ENCODE results near the gene FSHR.
A peak's percentile ranks its signal among the peaks of the same experiment; 100 is the strongest.

The FSHR gene

DNA sequence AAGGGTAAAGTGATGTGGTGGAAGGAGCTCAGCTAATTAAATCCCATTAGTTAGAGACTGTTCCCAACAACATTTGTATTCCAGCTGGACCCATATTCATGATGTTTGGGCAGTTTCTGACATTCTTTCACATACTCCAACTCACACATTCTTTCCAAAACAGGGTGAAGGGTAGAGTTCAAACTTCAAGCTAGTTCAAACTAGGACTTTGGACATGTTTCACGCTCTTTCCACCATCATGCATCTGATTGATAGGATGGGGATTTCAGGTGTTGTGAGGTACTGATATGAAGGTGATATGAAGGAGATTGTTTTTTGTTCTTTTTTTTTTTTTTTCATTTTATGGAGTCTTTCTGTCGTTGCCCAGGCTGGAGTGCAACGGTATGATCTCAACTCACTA is 201.7 kb downstream of the FSHR start:
- DNase-seq = no peak

DNA sequence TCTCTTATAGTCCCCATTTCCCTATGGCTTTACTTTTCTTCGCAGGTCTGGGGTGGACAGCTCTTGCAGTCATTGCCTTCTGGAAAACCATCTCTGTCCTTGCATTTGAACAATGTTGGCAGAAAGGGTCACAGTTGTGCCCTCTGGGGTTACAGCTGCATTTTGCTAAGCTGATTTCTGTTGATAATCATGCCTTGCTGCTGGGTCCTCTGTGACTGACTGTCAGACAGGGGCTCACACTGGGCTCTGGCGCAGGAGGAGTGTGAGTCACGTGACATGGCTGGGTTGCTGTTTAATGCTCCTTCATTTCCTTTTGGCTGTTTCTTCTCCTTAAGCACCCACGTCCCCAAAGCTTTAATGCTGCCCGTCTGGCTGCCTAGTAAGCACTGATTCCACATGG is 202.2 kb downstream of the FSHR start:
- DNase-seq = no peak

DNA sequence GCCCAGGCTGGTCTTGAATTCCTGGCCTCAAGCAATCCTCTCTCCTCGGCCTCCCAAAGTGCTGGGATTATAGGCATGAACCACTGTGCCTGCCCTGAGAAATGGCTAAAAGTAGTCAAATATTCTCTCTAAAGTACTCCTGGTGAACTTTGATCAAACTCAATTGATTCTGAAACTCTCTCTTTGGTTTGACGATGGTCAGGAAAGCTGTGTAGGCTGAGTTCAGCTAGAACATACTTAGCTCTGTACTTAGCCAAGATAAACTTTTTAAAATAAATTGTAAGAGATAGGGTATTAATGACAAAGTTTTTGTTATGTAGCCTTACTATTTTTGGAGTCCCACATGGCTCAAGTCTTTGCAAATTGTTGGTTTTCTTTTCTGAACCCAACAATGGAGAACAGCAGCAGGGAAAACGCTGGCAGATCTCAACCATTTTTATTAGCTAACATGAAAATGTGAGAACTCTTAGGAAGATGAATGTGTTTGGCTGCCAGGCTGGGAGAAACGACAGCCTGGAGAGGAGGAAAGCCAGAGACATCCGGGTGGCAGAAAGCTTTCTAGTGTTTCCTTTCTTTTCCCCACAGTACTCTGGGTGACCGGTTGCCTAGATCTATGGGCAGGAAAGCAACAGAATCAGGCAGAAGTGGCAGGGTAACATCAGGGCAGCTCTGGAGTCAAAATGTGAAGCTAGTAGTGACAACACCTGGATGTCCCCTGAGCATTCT is 205.8 kb downstream of the FSHR start:
- DNase-seq = no peak

DNA sequence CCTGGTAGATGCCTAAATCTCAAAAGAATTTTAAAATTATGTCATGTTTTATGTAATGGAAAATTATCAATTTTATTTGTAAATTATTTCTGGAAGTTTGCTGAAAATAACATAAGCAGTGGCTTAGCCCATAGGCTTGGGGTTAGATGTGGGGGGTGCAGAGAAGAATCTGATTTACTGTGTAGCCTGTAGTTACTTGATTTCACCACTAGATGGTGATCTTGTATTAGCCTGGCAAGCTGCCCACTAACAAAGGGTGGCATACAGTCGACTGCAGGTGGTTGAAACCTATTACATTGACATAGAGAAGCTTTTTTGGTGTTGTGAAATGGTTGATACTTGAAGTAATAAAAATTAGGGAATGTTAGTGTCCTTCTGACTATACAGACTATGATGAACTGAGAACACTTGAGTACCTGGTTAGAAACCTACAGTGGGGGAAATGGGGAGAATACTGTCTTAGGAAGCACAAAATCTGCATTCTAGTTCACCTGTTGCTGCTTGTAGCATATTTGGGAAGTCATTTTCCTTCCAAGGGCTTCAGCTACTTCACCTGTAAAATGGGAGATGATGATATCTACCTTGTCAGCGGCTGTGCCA is 207.8 kb downstream of the FSHR start:
- DNase-seq = peak; percentile 73

DNA sequence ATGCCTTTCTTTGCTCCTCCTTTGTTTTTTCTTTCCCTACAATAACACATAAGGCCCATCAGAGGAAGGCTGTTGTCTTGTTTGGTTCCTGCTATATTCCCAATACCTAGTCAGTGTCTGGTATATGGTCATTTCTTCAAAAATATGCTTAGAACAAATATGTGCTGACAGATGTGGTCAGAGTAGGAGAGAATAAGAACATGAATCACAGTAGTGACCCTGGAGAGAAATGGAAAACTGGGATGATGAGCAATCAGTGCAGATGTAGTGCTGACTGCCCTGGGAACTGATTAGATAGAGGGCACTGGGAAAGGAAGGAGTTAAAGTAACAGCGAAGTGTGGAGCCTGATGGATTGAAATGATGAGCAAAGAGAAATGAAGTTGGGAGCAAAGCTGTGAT is 209.4 kb downstream of the FSHR start:
- DNase-seq = no peak

DNA sequence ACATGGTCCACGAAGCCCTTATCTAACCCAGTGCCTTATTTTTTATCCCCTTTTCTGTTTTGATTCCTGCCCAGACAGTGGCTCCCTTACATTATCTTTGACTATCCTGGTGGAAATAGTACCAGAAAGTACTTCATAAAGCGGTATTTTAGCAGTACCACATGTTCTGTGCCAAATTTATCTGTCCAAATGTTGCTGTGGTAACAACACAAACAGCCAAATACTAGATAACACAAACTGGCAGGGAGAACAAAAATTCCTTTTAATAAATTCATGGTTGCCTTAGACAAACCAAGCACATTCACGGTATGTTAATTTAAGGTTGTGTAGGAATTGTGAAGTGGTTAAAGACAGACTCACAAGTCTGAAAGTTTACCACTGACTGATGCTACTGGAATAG is 210.9 kb downstream of the FSHR start:
- no peak for DNase-seq

- DNase-seq = no peak
Observed at GRCh38 chr2:48941908-48942307, 212.4 kb downstream of the FSHR start.

DNA sequence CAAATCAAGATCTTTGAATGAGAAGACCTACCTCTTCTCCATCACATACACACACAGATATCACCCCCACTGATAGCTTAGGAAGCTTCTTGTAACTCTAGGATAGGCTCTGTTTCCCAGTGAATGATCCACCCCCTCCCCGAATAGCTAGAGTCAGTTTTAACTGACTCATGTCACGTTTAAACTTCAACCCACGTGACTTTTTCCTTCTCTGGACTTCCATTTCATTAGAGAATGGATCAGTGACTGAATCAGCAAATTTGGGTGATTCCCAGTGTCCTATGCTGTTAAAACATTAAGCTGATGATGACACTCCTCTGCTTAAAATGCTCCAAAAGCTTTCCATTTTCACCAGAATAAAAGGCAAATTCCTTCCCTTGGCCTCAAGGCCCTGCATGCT is 212.9 kb downstream of the FSHR start:
- DNase-seq = no peak

GRCh38 chr2:48940606-48941005 is 213.7 kb downstream of the FSHR start:
- no peak for DNase-seq

- no peak for DNase-seq
Observed at GRCh38 chr2:48939232-48939631, 215.1 kb downstream of the FSHR start.

DNA sequence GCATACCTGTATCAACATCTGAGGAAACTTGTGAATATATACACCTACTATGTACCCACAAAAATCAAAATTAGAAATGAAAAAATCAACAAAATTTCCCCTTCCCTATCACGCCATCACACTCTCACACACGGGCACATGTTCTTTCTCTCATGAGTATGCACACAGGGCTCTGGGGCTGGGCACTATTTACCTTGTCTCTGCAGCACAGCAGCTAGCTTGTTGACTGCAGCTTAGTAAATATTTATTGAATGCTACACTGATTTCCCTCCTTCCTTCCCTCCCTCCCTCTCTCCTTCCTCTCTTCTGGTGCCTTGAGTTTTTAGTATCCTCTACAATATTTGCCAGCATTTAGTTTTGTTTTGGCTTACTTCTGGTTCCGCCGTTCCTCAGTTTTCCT is 216.1 kb downstream of the FSHR start:
- no peak for DNase-seq

GRCh38 chr2:48934807-48935206 is 219.5 kb downstream of the FSHR start:
- no peak for DNase-seq

DNA sequence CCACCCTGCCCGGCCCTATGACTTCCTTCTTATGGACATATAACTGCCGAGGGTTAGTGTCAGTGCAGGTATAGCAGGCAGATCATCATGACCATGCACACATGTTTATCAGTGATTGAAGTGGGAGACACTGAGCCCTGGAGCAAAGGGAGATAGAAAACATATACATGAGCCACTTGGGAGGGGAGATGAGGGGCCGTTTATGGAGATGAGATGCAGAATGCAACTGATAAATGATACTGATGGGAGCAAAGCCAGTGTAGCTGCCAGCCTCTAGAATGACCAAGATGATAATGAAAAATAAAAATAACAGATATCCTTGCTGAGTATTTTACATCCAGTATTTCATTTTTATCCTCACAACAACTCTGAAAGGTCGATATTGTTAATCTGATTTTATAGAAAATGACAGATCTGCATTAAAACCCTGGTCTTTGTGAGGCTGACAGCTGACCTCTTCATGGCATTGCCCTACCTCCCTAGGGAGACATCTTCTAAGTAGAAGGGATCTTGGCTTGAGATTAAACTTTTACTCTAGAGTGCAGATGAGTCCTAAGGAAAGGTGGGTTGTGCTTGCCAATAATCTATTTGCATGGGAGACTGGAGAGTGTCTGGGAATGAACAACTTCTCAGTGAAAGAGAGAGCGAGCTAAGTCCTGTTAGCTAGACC is 220.4 kb downstream of the FSHR start:
- DNase-seq = no peak

DNA sequence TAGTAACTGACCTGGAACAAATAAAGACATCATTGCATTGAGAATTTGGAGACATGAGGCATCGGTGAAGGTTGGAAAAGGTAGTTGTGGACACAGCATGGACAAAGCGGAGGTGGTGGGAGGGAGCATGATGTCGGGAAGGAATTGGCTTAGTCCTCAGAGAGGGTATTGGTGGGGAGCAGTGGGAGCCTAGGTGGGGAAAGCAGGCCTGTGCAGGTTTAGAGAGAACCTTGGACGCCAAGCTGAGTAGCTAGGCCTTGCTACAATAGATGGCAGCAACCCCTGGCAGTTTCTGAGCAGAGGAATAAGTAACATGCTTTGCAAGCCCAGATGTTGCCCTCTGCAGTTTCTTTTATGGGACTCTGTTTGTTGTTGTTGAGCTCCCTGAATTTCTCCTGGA is 221.6 kb downstream of the FSHR start:
- no peak for DNase-seq

- no peak for DNase-seq
Observed at GRCh38 chr2:48929571-48930301, 224.6 kb downstream of the FSHR start.

- DNase-seq = no peak
Observed at GRCh38 chr2:48927355-48927754, 227.0 kb downstream of the FSHR start.

- DNase-seq = no peak
Observed at GRCh38 chr2:48915884-48916283, 238.4 kb downstream of the FSHR start.

- no peak for DNase-seq
Observed at GRCh38 chr2:48915227-48915626, 239.1 kb downstream of the FSHR start.

- DNase-seq = no peak
Observed at GRCh38 chr2:48914477-48915089, 239.7 kb downstream of the FSHR start.
